Left lung (tissue), 10 donors: ENCODE measurements around the gene TIMM22. TPM values are rescaled to one million over a fixed set of nuclear protein-coding genes. Genes with fewer than 3 reads are reported as not detected.

Source experiments
- ATAC-seq: fragments of 200-7000 bp; cut with Tn5 transposase; one replicate; pipeline ENCODE4 v1.9.1; 2020; ENCODE audit warnings: moderate library complexity
- DNase-seq, 4 donors: peaks; one replicate each; pipeline ENCODE4 v3.0.0-alpha.2; 2013 to 2020
- H3K27ac ChIP-seq, 2 donors: fragments of 200-600 bp; sonication (generic) in 1 of 2; one replicate each; pipeline versions ENCODE4 v1.5.0 to v1.8.0; 2020 to 2021
- H3K27me3 ChIP-seq, 2 donors: fragments of 200-600 bp; sonication (generic) in 1 of 2; one replicate each; pipeline versions ENCODE4 v1.5.0 to v1.8.0; 2020 to 2021
- H3K36me3 ChIP-seq, 2 donors: fragments of 200-600 bp; sonication (generic) in 1 of 2; one replicate each; pipeline versions ENCODE4 v1.5.0 to v1.8.0; 2020 to 2021
- H3K4me1 ChIP-seq, 2 donors: fragments of 200-600 bp; one replicate each; pipeline ENCODE4 v1.8.0; 2021
- H3K4me3 ChIP-seq, 2 donors: fragments of 200-600 bp; sonication (generic) in 1 of 2; one replicate each; pipeline versions ENCODE4 v1.5.0 to v1.8.0; 2020 to 2021; ENCODE audit warnings: mild to moderate bottlenecking in 1 of 2
- H3K9me3 ChIP-seq, 2 donors: fragments of 200-600 bp; sonication (generic) in 1 of 2; one replicate each; pipeline versions ENCODE4 v1.5.0 to v1.8.0; 2020 to 2021
- intact Hi-C, 2 donors: fragments of 100-400 bp; cut with DNase I; formaldehyde crosslinking; loops; one replicate each; pipeline versions ENCODE4 v1.11.2 to v1.14.2; 2022
- polyA plus RNA-seq, 6 donors: library from polyadenylated mRNA; unstranded; fragments of 120-200 nt; gene quantifications; one replicate each; pipeline ENCODE4 v1.2.1, GENCODE V29; 2013; ENCODE audit not compliant: insufficient read length in 6 of 6
- total RNA-seq, 2 donors: library from RNA; stranded (reverse); fragmentation: NEBNext Ultra II Directional; extraction: Animal tissue kit (Norgen Biotek cat#: 25700); gene quantifications; one replicate each; pipeline ENCODE4 v1.2.1, GENCODE V29; 2021
- TF ChIP-seq, protein P1 (sequence below), 2 donors: fragments of 200-600 bp; sonication (generic) in 1 of 2; IDR thresholded peaks; one replicate each; pipeline versions ENCODE4 v1.5.0 to v1.8.0; 2021; ENCODE audit warnings: antibody characterized with exemption in 2 of 2
- donor health status: DM: no; HTN: yes; CAD: no.
- donor health status: DM: no; HTN: no; CAD: no.

Gene TIMM22
- total and polyA plus RNA-seq, 8 donors = 10.6 to 18.4 (median 15.4) TPM

DNA sequence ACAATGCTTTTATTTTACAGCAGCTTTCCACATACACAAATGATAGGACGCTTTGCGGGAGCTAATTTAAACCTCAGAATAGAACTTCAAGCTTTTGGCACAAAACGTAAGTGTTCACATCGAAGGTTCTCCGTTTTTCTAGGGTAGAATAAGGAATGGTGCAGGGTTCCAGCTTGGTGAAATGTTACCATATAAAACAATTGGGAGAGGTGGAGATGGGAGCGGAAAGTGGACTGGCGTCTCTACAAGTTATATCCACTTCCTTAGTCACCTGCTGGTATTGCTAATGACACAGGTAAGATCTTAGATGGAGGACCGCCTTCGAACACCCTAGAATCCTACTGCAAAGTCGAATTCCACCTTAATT is 15.7 kb upstream of the TIMM22 start:
- peaks cover 0 to 26% of the 10 kb centered on the region in 2 donors for H3K27me3 ChIP-seq
- no peaks in the 10 kb centered on the region for H3K36me3 ChIP-seq
- no peaks in the 10 kb centered on the region for H3K9me3 ChIP-seq
- intact Hi-C loops = no loop called here
- H3K4me3 ChIP-seq = no peak overlapping the region
- TF ChIP-seq, protein P1, sequence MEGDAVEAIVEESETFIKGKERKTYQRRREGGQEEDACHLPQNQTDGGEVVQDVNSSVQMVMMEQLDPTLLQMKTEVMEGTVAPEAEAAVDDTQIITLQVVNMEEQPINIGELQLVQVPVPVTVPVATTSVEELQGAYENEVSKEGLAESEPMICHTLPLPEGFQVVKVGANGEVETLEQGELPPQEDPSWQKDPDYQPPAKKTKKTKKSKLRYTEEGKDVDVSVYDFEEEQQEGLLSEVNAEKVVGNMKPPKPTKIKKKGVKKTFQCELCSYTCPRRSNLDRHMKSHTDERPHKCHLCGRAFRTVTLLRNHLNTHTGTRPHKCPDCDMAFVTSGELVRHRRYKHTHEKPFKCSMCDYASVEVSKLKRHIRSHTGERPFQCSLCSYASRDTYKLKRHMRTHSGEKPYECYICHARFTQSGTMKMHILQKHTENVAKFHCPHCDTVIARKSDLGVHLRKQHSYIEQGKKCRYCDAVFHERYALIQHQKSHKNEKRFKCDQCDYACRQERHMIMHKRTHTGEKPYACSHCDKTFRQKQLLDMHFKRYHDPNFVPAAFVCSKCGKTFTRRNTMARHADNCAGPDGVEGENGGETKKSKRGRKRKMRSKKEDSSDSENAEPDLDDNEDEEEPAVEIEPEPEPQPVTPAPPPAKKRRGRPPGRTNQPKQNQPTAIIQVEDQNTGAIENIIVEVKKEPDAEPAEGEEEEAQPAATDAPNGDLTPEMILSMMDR (IDR thresholded peaks at IDR 0.05) = no peak
- H3K4me1 ChIP-seq = peaks cover 3 to 33% of the 10 kb centered on the region in 2 donors
- no peak for DNase-seq
- no peak for ATAC-seq
- peak overlapping the region in 1 of 2 donors; percentile 18 for H3K27ac ChIP-seq

DNA sequence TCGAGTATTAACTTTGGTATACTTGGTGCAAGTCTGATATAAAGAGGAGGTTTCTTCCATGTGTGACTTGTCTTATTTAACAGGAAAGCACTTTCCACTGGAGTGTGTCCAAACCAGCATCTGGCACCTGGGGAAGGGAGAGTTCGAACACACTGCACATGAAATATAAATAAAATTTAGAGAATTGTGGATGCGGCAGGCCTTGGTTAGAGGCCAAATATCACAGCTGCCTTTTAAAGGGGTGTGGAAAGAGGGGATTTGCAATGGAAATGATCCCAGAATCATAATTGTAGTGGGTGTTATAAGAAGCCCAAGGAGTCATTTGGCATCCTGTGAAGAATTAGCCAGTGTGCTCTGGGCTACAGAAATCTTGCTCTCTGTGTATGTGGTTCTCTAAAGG is 13.0 kb upstream of the TIMM22 start:
- no peaks in the 10 kb centered on the region for H3K9me3 ChIP-seq
- peaks cover 3 to 14% of the 10 kb centered on the region in 2 donors for H3K4me1 ChIP-seq
- H3K27ac ChIP-seq = no peak overlapping the region
- H3K4me3 ChIP-seq = no peak overlapping the region
- TF ChIP-seq, protein P1 (IDR thresholded peaks at IDR 0.05) = no peak
- no peak for ATAC-seq
- H3K27me3 ChIP-seq = no peaks in the 10 kb centered on the region
- no peak for DNase-seq
- H3K36me3 ChIP-seq = no peaks in the 10 kb centered on the region
- intact Hi-C loops = no loop called here

DNA sequence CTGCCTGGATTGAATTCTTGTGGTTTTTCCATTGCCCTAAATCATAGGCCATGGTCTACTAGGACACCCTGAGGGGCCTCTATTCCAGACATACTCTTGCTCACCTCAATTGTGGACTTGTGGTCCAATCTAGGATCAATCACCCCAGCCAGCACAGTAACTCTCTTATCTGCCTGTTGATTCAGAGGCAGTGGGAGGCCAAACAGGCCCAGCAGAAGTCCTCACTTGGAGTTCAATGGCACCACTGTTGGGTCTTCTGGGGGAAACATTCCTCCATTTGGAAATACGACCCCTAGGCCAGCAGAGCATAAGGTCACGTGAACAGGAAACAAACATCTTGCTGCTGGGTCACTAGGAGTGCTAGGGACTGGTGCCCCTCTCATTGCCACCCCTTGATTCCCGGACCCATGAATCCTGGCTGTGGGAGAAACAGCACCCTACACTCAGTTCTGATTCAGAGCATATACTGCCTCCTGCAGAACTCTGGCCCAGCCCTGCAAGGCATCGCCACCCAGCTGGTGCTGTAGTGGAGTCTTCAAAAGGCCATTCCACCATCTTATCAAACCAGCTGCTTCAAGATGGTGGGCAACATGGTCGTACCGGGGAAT is 10.5 kb upstream of the TIMM22 start:
- no peak for ATAC-seq
- H3K4me3 ChIP-seq = no peak overlapping the region
- intact Hi-C loops = no loop called here
- H3K27me3 ChIP-seq = no peaks in the 10 kb centered on the region
- no peak overlapping the region for H3K27ac ChIP-seq
- H3K4me1 ChIP-seq = no peaks in the 10 kb centered on the region
- H3K9me3 ChIP-seq = no peaks in the 10 kb centered on the region
- TF ChIP-seq, protein P1 (IDR thresholded peaks at IDR 0.05) = no peak
- no peaks in the 10 kb centered on the region for H3K36me3 ChIP-seq
- DNase-seq = no peak

DNA sequence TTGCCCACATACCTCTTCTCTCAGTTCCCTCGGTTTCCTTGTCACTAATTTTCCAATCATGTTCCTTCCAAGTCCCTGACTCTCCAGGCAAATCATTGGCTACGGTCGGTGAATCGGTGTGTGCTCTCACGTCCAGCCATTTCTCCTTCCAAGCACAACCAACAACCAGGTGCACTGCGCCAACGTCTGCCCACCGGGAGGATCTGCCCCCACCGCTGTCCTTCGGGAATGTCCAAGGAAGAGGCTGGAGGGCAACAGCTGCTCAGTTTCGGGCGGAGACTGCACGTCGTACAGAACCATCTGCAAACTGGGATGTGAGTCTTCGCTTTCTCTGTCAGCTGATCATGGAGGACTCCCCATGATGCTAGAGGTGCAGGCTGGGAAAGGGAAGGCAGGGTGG is 9.0 kb upstream of the TIMM22 start:
- TF ChIP-seq, protein P1 (IDR thresholded peaks at IDR 0.05) = no peak
- Histone ChIP-seq H3K4me1 (no peaks in the 10 kb centered on the region), H3K9me3 (peaks cover 0 to 9% of the 10 kb centered on the region in 2 donors), H3K4me3 (no peak overlapping the region), H3K36me3 (no peaks in the 10 kb centered on the region), H3K27me3 (no peaks in the 10 kb centered on the region), H3K27ac (no peak overlapping the region)
- no peak for ATAC-seq
- peak in 1 of 4 donors; percentile 51 for DNase-seq
- intact Hi-C loops = no loop called here

DNA sequence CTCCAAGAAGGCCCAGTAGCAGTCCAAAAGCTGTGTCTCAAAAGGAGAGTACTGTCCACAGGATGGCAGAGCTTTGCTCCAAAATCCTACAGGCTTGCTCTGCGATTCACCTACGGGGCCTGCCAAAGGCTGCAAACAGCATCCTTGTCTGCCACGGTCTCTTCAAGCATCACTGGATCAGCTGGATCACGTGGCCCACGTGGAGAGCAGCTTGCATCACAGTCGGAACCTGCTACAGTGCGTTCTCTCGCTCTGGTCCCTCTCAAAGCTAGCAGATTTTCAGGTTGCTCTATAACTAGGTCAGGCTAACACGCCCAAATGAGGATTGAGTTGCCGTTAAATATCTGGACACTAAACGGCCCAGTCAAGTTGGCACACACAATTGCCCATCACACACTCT is 8.4 kb upstream of the TIMM22 start:
- H3K27ac ChIP-seq = no peak overlapping the region
- ATAC-seq (no peak), DNase-seq (no peak)
- intact Hi-C loops = no loop called here
- TF ChIP-seq, protein P1 (IDR thresholded peaks at IDR 0.05) = no peak
- H3K36me3 ChIP-seq = no peaks in the 10 kb centered on the region
- no peaks in the 10 kb centered on the region for H3K4me1 ChIP-seq
- no peak overlapping the region for H3K4me3 ChIP-seq
- no peaks in the 10 kb centered on the region for H3K27me3 ChIP-seq
- peaks cover 0 to 11% of the 10 kb centered on the region in 2 donors for H3K9me3 ChIP-seq
